ENCODE results near the gene RAPGEF4. TPM values are rescaled to one million over a fixed set of nuclear protein-coding genes. Genes with fewer than 3 reads are reported as not detected.

RAPGEF4 gene
- total RNA-seq, 1 experiment from 2014 or later, result 0.59 TPM

DNA sequence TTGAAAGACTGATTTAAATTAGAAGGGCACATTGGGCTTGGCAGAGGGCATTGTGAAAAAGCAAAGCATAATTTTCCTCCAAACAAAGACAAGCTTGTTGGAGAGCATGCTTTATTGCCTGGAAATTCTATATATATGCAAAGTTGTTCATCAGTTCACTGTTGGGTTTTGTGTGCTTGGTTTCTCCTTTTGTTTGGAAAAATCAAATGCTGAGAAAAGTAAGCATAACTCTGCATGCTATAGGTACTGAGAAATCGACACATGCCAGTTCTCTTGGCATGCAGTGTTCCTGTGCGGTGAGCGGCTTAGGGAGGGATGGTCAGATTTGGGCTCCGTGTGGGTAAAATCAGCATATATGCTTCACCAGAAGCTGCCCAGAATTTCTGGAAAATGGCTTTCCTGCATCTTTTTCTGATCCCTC lies 161.0 kb downstream of the RAPGEF4 start:
- H3K9ac ChIP-seq (ENCODE audit: low read length), result no peak overlapping the region
- TF ChIP-seq SP1 (IDR thresholded peaks at IDR 0.05; ENCODE audit: low read depth) (no peak), YY1 (IDR thresholded peaks at IDR 0.05; ENCODE audit: extremely low read depth, insufficient replicate concordance, low read depth, low read length) (no peak), CEBPB (IDR thresholded peaks at IDR 0.05; ENCODE audit: low read depth) (no peak), ATF3 (IDR thresholded peaks at IDR 0.05) (no peak), CBX3 (IDR thresholded peaks at IDR 0.05; ENCODE audit: low read depth) (no peak), ELF1 (IDR thresholded peaks at IDR 0.05; ENCODE audit: borderline replicate concordance, low read depth) (no peak), EZH2phosphoT487 (IDR thresholded peaks at IDR 0.05; ENCODE audit: borderline replicate concordance) (no peak), JUND (IDR thresholded peaks at IDR 0.05) (no peak), EZH2 (IDR thresholded peaks at IDR 0.05) (no peak), FOSL1 (IDR thresholded peaks at IDR 0.05; ENCODE audit: low read depth) (no peak), TCF7L2 (IDR thresholded peaks at IDR 0.05; ENCODE audit: borderline replicate concordance, extremely low read depth, insufficient read depth, insufficient read length) (no peak), POLR2AphosphoS5 (IDR thresholded peaks at IDR 0.05; ENCODE audit: low read depth, low read length) (no peak), EGR1 (IDR thresholded peaks at IDR 0.05; ENCODE audit: low read depth) (no peak), ZNF274 (IDR thresholded peaks at IDR 0.05; ENCODE audit: low read depth, low read length) (no peak), ZFX (IDR thresholded peaks at IDR 0.05) (no peak), RAD21 (IDR thresholded peaks at IDR 0.05; ENCODE audit: low read depth) (no peak), SIN3A (IDR thresholded peaks at IDR 0.05; ENCODE audit: low read depth) (no peak)
- TF ChIP-seq, protein P1, sequence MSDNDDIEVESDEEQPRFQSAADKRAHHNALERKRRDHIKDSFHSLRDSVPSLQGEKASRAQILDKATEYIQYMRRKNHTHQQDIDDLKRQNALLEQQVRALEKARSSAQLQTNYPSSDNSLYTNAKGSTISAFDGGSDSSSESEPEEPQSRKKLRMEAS (IDR thresholded peaks at IDR 0.05), result no peak
- TF ChIP-seq, protein P2, sequence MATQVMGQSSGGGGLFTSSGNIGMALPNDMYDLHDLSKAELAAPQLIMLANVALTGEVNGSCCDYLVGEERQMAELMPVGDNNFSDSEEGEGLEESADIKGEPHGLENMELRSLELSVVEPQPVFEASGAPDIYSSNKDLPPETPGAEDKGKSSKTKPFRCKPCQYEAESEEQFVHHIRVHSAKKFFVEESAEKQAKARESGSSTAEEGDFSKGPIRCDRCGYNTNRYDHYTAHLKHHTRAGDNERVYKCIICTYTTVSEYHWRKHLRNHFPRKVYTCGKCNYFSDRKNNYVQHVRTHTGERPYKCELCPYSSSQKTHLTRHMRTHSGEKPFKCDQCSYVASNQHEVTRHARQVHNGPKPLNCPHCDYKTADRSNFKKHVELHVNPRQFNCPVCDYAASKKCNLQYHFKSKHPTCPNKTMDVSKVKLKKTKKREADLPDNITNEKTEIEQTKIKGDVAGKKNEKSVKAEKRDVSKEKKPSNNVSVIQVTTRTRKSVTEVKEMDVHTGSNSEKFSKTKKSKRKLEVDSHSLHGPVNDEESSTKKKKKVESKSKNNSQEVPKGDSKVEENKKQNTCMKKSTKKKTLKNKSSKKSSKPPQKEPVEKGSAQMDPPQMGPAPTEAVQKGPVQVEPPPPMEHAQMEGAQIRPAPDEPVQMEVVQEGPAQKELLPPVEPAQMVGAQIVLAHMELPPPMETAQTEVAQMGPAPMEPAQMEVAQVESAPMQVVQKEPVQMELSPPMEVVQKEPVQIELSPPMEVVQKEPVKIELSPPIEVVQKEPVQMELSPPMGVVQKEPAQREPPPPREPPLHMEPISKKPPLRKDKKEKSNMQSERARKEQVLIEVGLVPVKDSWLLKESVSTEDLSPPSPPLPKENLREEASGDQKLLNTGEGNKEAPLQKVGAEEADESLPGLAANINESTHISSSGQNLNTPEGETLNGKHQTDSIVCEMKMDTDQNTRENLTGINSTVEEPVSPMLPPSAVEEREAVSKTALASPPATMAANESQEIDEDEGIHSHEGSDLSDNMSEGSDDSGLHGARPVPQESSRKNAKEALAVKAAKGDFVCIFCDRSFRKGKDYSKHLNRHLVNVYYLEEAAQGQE (IDR thresholded peaks at IDR 0.05; ENCODE audit: low read depth), result no peak
- TF ChIP-seq, protein P3, sequence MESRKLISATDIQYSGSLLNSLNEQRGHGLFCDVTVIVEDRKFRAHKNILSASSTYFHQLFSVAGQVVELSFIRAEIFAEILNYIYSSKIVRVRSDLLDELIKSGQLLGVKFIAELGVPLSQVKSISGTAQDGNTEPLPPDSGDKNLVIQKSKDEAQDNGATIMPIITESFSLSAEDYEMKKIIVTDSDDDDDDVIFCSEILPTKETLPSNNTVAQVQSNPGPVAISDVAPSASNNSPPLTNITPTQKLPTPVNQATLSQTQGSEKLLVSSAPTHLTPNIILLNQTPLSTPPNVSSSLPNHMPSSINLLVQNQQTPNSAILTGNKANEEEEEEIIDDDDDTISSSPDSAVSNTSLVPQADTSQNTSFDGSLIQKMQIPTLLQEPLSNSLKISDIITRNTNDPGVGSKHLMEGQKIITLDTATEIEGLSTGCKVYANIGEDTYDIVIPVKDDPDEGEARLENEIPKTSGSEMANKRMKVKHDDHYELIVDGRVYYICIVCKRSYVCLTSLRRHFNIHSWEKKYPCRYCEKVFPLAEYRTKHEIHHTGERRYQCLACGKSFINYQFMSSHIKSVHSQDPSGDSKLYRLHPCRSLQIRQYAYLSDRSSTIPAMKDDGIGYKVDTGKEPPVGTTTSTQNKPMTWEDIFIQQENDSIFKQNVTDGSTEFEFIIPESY (IDR thresholded peaks at IDR 0.05; ENCODE audit: extremely low read depth, insufficient replicate concordance, low read length), result no peak
- no peak for ATAC-seq
- H3K9me3 ChIP-seq (ENCODE audit: control insufficient read depth in 1 of 2, insufficient read depth in 1 of 2, low read depth in 1 of 2, low read length in 2 of 2), result no peaks in the 10 kb centered on the region
- no peaks in the 10 kb centered on the region for H4K20me1 ChIP-seq (ENCODE audit: insufficient read depth)
- no TSS peak for BruUV-seq (replicated peaks)
- H3K79me2 ChIP-seq (ENCODE audit: insufficient read depth, low read length), result no peaks in the 10 kb centered on the region
- ChIA-PET CTCF (no interaction called here), RAD21 (ENCODE audit: low non-redundant PET in 1 of 2, low total read pairs in 2 of 2, uncharacterized antibody in 2 of 2, unreplicated experiment in 2 of 2) (no interaction called here), POLR2A (no interaction called here)
- no peak overlapping the region for H3K4me2 ChIP-seq (ENCODE audit: low read length)
- no peaks in the 10 kb centered on the region for H3K9me2 ChIP-seq (ENCODE audit: insufficient read depth)
- no peak overlapping the region for H2AFZ ChIP-seq (ENCODE audit: low read depth, low read length, poor library complexity, severe bottlenecking)
- H3K4me1 ChIP-seq (ENCODE audit: control insufficient read depth in 1 of 2, insufficient read depth in 2 of 2, low read length in 2 of 2), result no peaks in the 10 kb centered on the region
- H3K27ac ChIP-seq (ENCODE audit: low read depth, low read length), result no peak overlapping the region
- DNase-seq (ENCODE audit: low read depth, low spot score), result no peak
- H3K27me3 ChIP-seq (ENCODE audit: insufficient read depth, low read length), result peaks cover 64% of the 10 kb centered on the region
- no peaks in the 10 kb centered on the region for H3K36me3 ChIP-seq (ENCODE audit: control insufficient read depth in 1 of 2, insufficient read depth in 2 of 2, low read length in 2 of 2)
- intact Hi-C loops (cut with micrococcal nuclease), result no loop called here
- H3K4me3 ChIP-seq (replicated peaks in 1 of 2; ENCODE audit: low read depth in 1 of 2, low read length in 2 of 2), result no peak overlapping the region
